ENCODE measurements around the gene ADAP1.
"Not testable (repeated sequence)": the region's sequence is repeated elsewhere in the genome, so short reads cannot be mapped to it uniquely, and the experiment has no call there.

ADAP1 gene

DNA sequence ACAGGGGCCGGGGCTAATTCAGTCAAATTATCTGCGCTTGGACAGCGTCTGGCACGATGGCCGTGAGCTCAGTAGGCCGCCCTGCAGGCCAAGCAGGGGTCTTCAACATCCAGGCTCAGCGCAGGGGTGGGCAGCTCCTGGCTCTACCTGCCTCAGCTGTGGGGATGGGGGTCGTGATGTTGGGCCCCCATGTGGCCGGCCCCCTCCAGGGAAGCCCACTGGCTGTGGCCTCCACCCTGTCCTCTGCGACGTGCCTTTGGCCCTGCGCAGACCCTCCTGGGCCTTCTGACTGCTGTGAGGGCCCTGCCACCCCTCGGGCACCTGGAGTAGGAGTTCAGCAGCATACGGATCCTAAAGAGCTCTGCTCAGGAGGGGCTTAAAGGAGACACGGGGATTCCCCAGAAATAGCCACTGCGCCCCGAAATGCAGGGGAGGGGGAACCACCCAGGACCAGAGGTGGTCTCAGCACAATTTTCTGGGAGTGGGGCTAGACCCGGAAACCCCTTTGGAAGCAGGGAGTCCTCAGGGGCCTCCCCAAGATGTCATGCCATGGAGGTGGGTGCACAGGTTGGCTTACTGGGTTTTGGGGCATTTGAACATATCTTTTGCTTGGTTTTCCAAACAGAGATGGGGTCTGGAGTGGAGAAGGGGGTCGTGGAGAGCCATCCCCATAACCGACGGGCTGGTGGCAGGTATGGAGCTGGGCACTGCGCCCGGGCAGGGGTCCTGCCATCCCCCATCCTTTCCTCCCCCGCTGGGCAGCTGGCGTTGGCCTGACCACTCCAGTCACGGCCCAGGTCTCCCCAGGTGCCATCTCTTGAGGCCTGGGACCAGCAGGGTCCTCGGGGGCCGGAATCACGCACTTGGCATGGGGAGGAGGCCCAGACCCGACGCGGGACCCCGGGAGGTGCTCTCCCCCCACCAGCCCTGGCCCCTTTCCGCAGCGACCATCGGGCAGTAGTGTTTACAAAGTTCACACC lies 4.0 kb upstream of the ADAP1 start:
- no peak for DNase-seq

DNA sequence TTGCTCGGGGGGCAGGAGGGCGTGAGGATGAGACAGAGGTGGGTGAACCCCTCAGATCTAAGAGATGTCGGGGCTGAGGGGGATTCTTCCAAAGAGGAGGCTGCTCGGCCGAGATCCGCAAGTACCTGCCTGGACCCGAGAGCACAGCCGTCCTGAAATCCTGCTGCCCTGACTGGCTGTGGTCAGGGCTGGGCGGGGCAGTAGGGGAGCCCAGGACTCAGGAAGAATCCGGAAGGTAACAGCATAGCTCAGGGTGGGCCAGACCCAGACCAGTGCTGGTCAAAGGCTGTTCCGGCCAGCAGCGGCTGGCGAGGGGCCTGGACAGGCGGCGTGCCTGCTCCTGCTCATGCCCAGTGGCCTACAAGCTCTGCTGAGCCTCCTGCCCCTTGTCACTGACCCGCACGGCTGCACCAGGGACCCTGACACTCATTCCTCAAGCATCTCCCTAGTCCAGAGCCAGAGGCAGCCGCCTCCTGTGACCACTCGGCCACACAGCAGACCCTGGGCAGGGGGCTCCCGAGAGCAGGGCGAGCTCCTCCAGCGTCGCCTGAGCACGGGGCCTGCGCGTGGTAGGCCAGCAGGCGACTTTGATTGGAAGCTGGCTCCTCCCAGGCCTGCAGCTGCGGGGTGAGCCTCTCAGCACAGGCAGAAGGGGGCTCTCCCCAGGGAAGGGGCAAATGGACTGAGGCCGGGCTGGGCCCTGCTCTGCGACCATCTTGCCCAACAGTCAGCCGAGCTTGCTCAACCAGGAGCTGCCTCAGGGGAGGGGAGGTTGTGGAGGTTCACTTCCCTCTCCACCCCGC lies 3.1 kb upstream of the ADAP1 start:
- no peak for DNase-seq

DNA sequence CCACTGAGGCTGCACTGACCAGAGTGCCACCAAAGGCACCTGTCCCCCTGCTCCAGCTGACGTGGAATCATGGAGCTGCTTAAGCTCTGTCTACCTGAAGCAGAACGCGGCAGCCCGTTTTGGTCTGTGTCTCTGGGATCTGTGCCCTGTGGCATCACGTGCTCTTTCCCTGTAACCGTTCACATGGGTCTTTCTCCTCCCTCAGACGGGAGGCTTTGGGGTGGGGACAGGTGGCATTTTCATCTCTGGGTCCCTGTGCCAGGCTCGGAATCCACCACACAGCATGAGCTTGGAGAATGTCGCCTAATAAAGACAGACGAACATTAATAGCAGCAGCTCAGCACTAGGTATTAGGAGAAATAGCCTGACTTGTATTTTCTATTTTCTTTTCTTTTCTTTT lies 1.6 kb upstream of the ADAP1 start:
- no peak for DNase-seq

DNA sequence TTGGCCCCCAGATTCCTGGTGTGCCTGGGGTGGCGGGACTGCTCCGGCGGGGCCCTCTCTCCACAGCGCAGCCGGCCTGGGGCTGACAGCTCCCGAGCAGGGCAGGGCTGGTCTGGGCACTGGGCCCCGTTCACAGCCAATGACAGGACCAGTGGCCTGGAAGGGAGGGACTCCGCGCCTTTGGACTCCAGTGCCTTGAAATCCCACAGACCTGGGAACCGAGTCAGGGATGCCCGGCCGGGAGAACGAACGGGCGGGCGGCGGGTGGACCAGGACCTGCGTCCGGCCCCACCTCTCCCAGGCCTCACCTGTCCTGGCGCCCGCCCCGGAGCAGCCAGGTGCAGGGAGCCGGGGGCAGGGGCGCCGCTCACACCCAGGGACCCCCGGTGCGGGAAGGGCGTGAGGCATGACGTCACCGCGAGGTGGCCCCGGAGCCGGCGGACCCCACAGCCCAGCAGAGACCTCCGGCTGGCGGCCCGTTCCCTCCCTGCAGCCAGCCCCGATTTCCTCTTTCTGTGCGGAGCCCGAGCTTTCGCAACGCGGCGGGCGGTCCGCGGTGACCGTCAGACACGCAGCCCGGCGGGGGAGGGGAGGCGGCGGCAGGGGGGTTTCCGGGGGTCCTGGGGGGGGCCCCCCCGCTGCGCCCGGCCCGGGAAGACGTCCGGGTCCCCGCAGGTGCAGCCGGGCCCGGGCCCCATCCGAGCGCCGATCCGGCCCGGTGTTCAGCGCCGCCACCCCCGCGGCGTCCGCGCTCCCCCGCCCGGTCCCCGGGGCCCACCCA lies 743 bp downstream of the ADAP1 start:
- no peak for DNase-seq

DNA sequence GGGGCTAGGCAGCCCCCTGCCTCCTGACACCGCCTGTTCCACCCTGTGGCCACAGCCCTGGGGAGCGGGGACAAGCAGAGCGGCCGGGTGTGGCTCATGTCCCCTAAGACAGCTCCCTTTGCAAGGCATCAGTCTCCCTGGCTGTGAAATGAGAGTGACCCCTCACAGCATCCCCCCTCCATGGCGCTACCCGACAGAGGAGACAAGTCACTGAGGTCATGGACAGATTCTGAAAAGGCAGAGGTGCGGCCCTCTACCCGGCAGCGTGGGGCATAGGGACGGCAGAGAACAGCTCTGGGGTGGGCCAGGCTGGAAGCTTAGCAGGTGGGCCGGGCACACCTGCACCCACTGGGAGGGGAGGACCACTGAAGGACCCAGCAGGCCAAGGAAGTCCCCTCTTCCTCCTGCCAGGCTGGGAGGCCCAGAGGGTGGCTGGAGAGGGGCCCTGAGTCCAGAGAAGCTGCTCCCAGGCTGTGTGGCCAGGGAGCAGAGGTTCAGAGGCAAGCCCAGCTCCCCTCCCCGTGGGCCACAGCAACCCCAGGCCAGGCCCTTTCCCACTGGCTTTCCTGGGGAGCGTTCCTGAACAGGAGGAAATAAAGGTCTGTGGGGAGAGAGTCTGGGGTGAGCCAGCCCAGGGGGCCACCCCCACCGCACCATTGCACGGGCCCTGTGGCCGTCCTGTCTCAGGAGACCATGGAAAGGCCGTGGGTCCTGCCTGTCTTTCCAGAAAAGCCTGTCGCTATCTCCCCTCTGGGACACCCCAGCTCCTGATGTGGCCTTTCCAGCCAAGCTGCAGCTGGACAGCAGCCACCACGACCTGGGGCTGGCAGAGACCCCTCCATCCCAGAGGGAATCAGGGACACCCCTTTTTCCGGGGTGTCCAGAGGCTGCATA lies 1.7 kb downstream of the ADAP1 start:
- no peak for DNase-seq

DNA sequence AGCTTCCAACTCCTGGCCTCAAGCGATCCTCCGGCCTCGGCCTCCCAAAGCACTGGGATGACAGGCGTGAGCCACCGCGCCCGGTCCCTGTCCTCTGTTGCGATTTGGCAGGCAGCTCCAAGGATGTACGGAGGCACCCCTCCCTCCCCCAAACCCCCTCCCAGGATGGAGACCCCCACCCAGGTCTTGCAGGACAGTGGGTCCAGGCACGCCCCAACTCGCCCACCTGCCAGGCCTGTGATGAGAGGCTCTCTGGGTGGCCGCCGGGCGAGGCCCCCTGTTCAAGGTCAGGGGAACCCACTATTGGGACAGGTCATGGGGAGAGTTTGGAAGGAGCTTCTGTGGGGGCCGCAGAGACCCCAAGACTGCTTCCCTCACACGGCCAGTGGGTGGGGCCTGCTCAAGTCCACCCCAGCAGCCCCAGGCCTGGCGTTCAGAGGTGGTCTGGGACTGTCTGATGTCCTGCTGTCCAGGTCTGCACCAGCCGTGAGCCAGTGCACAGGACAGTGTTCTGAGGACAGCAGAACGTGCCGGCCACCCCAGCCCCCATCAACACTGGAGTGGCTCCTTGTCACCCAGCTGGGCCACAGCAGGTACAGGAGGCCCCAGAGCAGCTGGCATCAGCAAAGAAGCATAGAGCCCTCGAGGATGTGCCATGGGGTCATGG lies 2.5 kb downstream of the ADAP1 start:
- DNase-seq, result no peak

DNA sequence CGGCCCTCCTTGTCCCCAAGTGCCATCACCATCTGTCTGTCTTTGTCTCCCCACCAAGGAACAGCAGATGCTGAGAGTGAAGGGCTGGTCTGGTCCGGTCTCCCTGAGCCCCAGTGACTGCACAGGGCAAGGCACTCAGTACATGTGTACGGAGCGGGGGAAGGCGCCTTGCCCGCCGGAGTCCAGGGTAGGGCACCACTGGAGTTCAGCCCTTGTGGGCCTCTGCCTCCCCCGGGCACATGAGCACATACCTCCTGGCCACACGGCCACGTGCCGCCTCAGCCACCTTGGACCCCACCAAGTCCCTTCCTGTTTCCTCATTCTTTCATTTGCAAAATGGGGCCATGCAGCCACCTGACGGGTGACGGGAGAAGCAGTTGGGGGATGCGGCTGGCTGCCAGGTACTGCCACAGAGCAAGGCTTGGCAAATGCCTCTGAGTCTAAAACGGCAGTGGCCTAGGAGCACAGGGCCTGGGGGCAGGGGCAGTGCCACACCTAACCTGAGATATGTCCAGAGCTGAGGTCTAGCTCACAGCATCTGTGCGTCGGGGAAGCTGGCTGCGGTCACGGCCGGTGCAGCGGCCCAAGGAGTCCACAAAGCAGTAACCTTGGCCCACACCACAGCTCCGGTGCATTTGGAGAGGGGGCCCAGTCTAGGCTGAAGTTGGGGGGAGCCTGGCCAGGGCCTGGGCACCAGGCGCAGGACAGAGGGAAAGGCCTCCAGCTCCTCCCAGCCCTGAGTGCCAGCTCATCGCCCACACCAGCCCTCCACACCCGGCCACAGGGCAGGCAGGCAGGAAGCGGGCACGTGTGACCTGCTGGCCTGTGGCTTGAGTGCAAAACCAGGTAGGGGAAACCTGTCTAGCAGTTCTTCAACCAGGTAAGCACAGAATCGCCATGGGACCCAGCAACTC lies 5.2 kb downstream of the ADAP1 start:
- no peak for DNase-seq

DNA sequence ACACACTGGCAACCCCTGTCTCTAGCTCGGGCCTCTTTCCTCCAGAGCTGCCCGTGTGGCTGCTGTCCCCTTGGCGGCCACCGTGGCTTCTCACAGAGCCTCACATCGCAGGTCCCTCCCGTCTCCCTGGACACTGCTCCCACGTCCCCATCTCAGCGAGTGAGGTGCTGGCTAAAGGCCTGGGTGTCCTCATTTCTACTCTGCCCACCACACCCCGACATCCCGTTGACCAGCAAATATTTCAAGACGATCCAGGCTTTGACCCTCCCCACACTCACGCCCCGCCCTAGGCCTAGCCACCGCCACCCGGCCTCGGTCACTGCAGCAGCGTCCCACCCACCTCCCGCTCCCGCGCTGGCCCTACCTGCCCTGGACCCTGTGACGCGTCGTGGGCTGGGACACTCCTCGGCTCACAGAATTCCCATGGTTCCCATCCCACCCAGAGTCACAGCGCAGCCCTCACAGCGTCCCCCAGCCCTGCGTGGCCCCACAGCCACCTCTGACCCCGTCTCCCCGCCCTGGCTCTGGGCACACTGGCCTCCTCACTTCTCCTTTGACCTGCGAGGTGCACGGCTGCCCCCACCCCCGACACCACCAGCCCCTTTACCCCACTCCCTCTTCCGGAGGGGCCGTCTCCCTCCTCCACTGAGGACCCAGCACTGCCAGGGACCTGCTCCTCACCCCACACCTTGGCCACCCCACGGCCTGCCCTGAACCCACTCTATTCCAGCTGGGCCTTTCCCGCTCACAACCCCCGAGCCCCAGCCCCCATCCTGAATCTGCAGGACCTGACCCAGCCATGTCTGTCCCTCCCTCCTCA lies 6.9 kb downstream of the ADAP1 start:
- no peak for DNase-seq

DNA sequence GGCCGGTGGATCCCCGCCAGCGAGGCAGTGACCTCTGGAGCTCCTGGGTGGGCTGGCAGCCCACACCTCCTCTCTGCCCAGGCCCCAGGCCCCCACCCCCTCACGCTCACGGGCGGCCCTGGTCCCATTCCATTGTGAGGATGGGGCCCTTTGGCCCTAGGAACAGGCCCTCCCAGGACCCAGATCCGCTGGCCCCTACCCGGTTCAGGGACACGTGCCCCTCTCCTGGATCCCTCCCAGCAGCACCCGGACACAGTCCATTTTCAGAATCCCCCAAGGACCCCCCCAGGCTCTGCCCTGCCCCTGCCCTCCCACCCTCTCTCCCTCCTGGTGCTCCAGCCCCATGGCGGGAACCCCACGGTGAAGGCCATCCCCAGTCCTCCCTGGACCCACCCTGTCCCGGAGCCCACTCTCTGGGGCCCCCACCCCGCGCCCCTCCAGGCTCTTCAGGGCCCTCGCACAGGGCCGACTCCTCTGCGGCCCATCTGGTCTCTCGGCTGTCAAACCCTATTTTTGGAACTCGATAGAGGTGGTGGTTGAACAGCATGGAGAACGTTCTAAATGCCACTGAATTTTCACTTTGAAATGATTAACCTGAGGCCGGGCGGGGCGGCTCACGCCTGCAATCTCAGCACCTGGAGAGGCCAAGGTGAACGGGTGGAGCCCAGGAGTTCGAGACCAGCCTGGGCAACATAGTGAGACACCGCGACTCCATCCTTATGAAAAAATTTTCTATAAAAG lies 8.1 kb downstream of the ADAP1 start:
- no peak for DNase-seq

DNA sequence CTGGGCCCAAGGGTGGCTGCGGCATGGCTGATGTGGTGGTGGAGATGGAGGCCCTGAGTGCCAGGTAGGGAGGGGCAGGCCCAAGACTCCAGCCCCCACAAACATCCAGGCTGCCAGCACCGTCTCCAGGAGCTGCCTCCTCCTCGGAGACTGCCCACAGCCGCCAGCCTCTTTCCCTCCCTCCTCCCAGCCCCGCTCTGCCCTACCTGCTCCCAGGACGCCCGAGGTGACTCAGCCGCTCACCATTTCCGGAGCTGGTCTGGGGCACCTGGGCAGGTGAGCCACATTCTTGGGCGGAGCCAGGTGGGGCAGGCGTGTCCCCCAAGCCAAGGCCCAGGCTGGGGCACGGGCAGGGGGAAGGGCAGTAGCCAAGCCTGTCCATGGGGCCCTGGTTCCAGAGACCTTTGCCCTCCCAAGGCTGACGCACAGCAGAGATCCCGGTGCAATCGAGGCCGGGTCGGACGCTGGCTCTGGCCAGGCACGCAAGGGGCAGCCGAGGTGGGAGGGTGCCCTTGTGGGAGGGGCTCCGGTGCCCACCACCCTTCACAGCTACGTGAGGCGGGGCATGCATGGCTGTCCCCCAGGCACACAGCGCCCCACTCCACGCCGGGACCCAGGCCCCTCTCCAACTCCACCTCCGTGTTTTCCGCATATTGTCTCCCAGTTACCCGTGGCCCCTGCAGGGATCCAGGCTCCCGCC lies 8.8 kb downstream of the ADAP1 start:
- no peak for DNase-seq

DNA sequence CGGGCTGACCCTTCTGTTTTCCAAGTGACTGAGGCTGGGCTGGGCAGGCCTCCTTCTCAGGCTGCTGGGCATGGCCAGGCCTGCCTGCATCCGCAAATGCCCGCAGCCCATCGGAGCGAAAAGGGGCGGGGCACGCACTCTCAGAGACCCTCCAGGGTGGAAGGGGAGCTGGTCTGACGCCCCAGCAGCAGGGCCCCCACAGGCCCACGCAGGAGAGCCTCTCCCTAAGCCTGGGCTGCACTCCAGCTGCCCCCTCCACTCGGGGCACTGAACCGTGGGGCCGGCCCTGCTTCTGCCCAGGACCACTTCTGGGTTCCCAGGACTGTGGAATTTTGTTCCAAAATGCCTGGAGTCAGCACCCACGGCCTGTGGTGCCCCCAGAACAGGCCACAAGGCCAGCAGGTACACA lies 9.3 kb downstream of the ADAP1 start:
- no peak for DNase-seq

DNA sequence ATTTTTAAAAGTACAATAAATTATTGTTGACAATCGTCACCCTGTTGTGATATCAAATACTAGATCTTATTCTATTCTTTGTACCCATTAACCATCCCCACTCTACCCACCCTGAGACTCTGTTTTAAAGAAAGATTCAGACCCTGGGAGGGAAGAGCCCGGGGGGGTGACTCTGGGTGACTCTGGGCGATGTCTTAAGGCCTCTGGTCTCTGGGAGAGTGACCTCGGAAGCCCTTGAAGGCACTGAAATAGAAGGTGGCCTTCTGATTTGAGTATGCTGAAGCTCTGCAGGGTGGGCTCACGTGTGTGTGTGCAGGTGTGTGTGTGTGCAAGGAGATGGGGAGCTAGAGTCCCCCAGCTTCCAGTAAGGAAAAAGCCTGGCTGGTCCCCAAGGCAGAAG lies 9.7 kb downstream of the ADAP1 start:
- no peak for DNase-seq

DNA sequence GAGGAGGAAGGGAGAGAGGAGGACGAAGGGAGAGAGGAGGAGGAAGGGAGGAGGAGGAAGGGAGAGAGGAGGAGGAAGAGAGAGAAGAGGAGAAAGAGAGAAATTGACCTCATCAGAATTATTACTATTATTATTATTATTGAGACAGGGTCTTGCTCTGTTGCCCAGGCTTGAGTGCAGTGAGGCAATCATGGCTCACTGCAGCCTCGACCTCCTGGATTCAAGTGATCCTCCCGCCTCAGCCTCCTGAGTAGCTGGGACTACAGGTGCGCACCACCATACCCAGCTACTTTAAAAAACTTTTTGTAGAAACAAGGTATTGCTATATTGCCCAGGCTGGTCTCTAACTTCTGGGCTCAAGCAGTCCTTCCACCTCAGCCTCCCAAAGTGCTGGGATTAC lies 10.7 kb downstream of the ADAP1 start:
- not testable (repeated sequence) for DNase-seq

DNA sequence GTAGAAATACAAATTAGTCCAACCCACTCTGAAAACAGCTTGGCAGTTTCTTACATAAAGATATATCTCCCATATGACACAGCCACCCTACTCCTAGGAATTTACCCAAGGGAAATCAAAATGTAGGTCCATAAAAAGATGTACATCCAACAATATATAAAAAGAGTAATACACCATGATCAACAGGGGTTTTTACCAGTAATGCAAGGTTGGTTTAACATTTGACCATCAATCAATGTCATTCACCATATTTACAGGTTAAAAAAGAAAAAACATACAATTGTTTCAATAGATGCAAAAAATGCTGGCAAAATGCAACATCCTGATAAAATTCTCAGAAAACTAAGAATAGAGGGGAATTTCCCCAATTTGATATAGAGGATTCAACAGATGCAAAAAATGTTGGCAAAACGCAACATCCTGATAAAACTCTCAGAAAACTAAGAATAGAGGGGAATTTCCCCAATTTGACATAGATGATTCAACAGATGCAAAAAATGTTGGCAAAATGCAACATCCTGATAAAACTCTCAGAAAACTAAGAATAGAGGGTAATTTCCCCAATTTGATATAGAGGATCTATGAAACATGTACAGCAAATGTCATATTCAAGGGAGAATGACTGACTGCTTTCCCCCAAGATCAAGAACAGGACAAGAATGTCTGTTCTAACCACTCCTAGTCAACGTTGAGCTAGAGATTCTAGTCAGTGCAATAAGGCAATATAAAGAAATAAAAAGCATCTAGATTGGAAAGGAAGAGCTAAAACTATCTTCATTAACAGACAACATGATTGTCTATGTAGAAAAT lies 13.7 kb downstream of the ADAP1 start:
- DNase-seq, result no peak

DNA sequence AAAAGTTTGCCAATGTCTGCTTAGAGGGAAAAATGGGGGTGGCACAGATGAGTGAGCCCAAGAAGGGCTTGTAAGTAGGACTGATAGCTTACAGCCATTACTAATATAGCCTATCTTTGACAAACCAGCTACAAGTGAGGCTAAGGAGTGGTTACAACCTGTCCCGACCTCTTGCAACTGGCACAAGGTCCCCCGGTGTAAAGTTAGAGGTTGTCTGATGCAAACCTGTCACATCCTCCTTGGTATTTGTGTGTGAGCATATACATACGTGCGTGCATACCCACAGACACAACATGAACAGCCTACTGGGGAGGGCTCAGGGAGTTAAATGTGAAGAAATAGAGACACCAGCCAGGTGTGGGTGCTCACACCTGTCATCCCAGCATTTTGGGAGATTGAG lies 14.6 kb downstream of the ADAP1 start:
- DNase-seq, result no peak

DNA sequence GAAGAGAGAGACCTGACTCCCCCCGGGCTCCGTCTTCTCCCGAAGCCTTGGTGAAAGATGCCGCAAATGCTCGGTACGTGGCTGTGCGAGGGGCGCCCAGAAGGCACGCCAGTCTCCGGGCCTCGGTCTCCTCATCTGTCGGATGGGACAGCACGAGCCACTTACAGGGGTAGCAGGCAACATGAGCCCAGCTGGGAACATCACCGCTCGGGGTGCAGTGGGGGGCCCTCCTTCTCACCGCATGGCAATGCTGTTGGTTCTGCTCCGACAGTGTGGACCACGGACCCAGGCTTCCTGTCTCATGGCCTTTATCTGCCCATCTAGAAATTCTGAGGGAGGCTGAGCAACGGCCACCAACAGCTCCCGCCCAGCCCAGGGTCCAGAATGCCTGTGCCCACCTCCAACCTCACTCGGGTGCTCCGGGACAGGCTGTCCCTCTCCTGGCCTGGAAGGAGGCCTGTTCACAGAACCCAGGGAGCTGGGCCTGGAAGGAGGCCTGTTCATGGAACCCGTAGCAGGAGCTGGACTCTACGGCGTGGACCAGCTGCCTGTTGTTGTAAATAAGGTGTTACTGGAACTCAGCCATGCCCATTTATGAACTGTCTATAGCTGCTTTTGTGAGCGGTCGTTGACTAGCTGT lies 15.8 kb downstream of the ADAP1 start:
- no peak for DNase-seq
